ENCODE measurements around the gene CMSS1. TPM values are rescaled to one million over a fixed set of nuclear protein-coding genes. Genes with fewer than 3 reads are reported as not detected.

CMSS1 gene
- total RNA-seq, 1 experiment from 2014 or later: 86.3 TPM

DNA sequence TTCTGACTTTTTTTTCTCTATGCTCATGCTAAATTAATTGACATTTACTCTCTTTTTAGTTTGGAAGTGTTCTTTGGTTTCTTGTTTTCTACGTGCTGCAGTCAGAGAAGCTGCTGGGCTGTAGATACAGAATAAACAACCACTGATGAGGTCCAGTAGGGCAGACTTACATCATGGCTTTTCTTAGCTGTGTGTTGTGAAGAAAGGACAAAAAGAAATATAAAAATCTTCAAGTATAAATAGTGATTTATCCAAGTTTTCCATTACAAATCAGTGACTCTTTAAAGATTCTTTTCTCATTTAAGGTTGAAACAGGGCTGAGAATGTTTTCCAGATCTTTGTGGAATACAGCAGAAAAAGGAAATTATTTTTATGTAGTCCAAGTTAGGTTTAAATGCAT lies 122.2 kb downstream of the CMSS1 start:
- in situ Hi-C loops (cut with HindIII; ENCODE audit: low pct_unique_long_range_greater_than_20kb, low sequenced_read_pairs): no loop called here
- H3K4me3 ChIP-seq (ENCODE audit: low read depth in 2 of 2, low read length in 2 of 2): no peak overlapping the region
- H3K36me3 ChIP-seq (ENCODE audit: control insufficient read depth, insufficient read depth, low read length): no peaks in the 10 kb centered on the region
- TF ChIP-seq POLR2AphosphoS5 (IDR thresholded peaks at IDR 0.05; ENCODE audit: low read depth, low read length) (no peak), REST (IDR thresholded peaks at IDR 0.05; ENCODE audit: insufficient read depth in 1 of 2, low read depth in 2 of 2, low read length in 1 of 2) (no peak), SIN3A (IDR thresholded peaks at IDR 0.05; ENCODE audit: borderline replicate concordance, insufficient read depth, low read depth, low read length) (no peak), TCF7L2 (IDR thresholded peaks at IDR 0.05; ENCODE audit: low read depth, low read length) (no peak), CTCF (IDR thresholded peaks at IDR 0.05) (no peak)
- DNase-seq (ENCODE audit: low read depth, low spot score): no peak
- H3K27me3 ChIP-seq (ENCODE audit: control insufficient read depth, insufficient read depth, low read length): no peaks in the 10 kb centered on the region
- CTCF ChIA-PET: no interaction called here
- intact Hi-C loops (cut with micrococcal nuclease; ENCODE audit: unreplicated experiment): no loop called here
- H3K9me3 ChIP-seq (ENCODE audit: control insufficient read depth, insufficient read depth, low read depth, low read length): no peaks in the 10 kb centered on the region
- BruUV-seq (replicated peaks): no TSS peak
- no peaks in the 10 kb centered on the region; the same call in 1 of the 2 replicates for H3K4me1 ChIP-seq (ENCODE audit: control insufficient read depth, insufficient read depth, low read length)
- no peak for ATAC-seq
- POLR2A ChIA-PET: no interaction called here
- H3K27ac ChIP-seq (ENCODE audit: low read length): no peak overlapping the region

GRCh38 chr3:99940350-99940749 lies 122.7 kb downstream of the CMSS1 start:
- POLR2A ChIA-PET: interaction anchor here (0.8 kb wide), 1 partner anchor 10 kb away, joined by 4 read pairs; no protein-coding TSS in a partner anchor
- intact Hi-C loops (cut with micrococcal nuclease; ENCODE audit: unreplicated experiment): no loop called here

More at GRCh38 chr3:99940350-99940749, 122.7 kb downstream of the CMSS1 start:
- ATAC-seq (no peak), DNase-seq (ENCODE audit: low read depth, low spot score) (no peak)
- in situ Hi-C loops (cut with HindIII; ENCODE audit: low pct_unique_long_range_greater_than_20kb, low sequenced_read_pairs): no loop called here
- H3K4me1 ChIP-seq (ENCODE audit: control insufficient read depth, insufficient read depth, low read length): no peaks in the 10 kb centered on the region; the same call in 1 of the 2 replicates
- CTCF ChIA-PET: no interaction called here
- H3K27me3 ChIP-seq (ENCODE audit: control insufficient read depth, insufficient read depth, low read length): no peaks in the 10 kb centered on the region
- TF ChIP-seq CTCF (IDR thresholded peaks at IDR 0.05): no peak
- TF ChIP-seq POLR2AphosphoS5 (IDR thresholded peaks at IDR 0.05; ENCODE audit: low read depth, low read length): no peak
- TF ChIP-seq TCF7L2 (IDR thresholded peaks at IDR 0.05; ENCODE audit: low read depth, low read length): no peak
- no peak for TF ChIP-seq REST (IDR thresholded peaks at IDR 0.05; ENCODE audit: insufficient read depth in 1 of 2, low read depth in 2 of 2, low read length in 1 of 2)
- TF ChIP-seq SIN3A (IDR thresholded peaks at IDR 0.05; ENCODE audit: borderline replicate concordance, insufficient read depth, low read depth, low read length): no peak
- H3K9me3 ChIP-seq (ENCODE audit: control insufficient read depth, insufficient read depth, low read depth, low read length): no peaks in the 10 kb centered on the region
- no peak overlapping the region for H3K4me3 ChIP-seq (ENCODE audit: low read depth in 2 of 2, low read length in 2 of 2)
- no TSS peak for BruUV-seq (replicated peaks)
- no peak overlapping the region for H3K27ac ChIP-seq (ENCODE audit: low read length)
- no peaks in the 10 kb centered on the region for H3K36me3 ChIP-seq (ENCODE audit: control insufficient read depth, insufficient read depth, low read length)
